Central memory CD8-positive, alpha-beta T cell (primary cell): ENCODE results near the gene AFF3.

ENCODE experiments used
- ATAC-seq: fragments of 150-1000 bp; cut with Tn5 transposase; replicated peaks from 2 replicates; pipeline ENCODE4 v1.10.0; 2022; ENCODE audit warnings: mild to moderate bottlenecking, moderate FRiP score, moderate number of reproducible peaks; ENCODE audit not compliant: poor library complexity, severe bottlenecking; ENCODE audit errors: extremely low read depth
- DNase-seq, 2 donors: peaks; one replicate each; pipeline ENCODE4 v3.0.0; 2021; ENCODE audit warnings: low spot score in 2 of 2
- H3K27ac Mint-ChIP-seq: one replicate; pipeline ENCODE4 v1.8.0; 2022; ENCODE audit warnings: low read depth, mild to moderate bottlenecking, moderate library complexity, mixed read lengths
- H3K27me3 Mint-ChIP-seq: one replicate; pipeline ENCODE4 v1.8.0; 2022; ENCODE audit warnings: mixed read lengths
- H3K36me3 Mint-ChIP-seq: one replicate; pipeline ENCODE4 v1.8.0; 2022; ENCODE audit warnings: mild to moderate bottlenecking, moderate library complexity, mixed read lengths; ENCODE audit not compliant: insufficient read depth
- H3K4me1 Mint-ChIP-seq: one replicate; pipeline ENCODE4 v1.8.0; 2022; ENCODE audit warnings: mixed read lengths
- H3K4me3 Mint-ChIP-seq: one replicate; pipeline ENCODE4 v1.8.0; 2022; ENCODE audit warnings: mild to moderate bottlenecking, moderate library complexity, mixed read lengths
- H3K9me3 Mint-ChIP-seq: one replicate; pipeline ENCODE4 v1.8.0; 2022; ENCODE audit warnings: mixed read lengths

Gene AFF3

GRCh38 chr2:99659874-99660273 lies 482.5 kb downstream of the AFF3 start:
- H3K4me3 Mint-ChIP-seq, result no peak overlapping the region
- DNase-seq (no peak), ATAC-seq (no peak)
- no peaks in the 10 kb centered on the region for H3K9me3 Mint-ChIP-seq
- no peaks in the 10 kb centered on the region for H3K4me1 Mint-ChIP-seq
- H3K36me3 Mint-ChIP-seq, result peaks cover 2% of the 10 kb centered on the region
- peaks cover 18% of the 10 kb centered on the region for H3K27me3 Mint-ChIP-seq
- no peak overlapping the region for H3K27ac Mint-ChIP-seq

DNA sequence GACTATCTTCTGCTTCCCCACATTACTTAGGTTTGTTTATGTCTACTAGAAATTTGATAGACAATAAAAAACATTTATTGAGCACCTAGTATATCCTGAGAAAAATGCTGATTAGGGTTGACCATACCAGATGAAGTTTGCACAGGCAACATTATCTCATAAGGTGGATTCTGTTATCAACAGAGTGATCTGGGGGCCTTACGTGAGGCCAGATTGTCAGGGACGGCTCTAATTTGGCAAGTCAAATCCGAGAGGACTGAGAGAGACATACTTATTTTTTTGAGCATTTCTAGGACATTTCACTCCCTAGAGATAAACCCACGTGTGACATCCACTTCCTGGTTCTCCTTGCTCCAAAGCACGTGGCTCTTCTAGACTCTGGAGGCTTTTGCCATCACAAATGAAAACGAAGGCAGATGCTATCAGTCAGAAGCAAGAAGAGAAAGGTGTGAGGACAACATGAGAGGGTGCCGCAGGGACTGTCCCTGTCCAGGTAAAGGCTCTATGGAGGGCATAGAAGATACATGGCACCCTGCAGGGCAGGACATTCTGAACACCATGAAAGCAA lies 484.6 kb downstream of the AFF3 start:
- no peak for DNase-seq
- H3K27ac Mint-ChIP-seq, result no peak overlapping the region
- no peaks in the 10 kb centered on the region for H3K9me3 Mint-ChIP-seq
- H3K27me3 Mint-ChIP-seq, result peaks cover 12% of the 10 kb centered on the region
- H3K36me3 Mint-ChIP-seq, result peaks cover 2% of the 10 kb centered on the region
- no peaks in the 10 kb centered on the region for H3K4me1 Mint-ChIP-seq
- no peak for ATAC-seq
- no peak overlapping the region for H3K4me3 Mint-ChIP-seq

DNA sequence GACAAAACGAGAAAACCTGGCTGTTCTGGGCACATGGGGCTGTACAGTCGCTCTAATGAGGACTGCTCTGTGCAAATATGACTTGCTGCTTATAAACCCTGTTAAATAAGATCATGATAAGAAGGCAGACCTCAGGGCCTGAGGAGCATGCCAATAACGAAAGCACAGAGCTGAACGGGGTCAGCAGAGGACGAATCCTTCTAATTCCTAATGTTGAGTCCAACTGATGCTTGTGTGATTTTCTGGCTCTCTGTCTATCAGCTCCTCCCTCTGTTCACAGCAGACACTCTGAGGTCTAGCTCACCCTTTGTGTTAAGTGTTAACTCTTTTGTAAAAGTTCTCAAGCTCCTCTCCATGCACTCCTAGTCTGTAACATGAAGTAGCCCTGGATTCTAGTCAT lies 485.4 kb downstream of the AFF3 start:
- Mint-ChIP-seq H3K9me3 (no peaks in the 10 kb centered on the region), H3K27ac (no peak overlapping the region), H3K4me1 (no peaks in the 10 kb centered on the region), H3K4me3 (no peak overlapping the region), H3K27me3 (peaks cover 12% of the 10 kb centered on the region), H3K36me3 (peaks cover 2% of the 10 kb centered on the region)
- ATAC-seq (no peak), DNase-seq (no peak)

GRCh38 chr2:99653433-99653832 lies 489.0 kb downstream of the AFF3 start:
- H3K27ac Mint-ChIP-seq, result no peak overlapping the region
- ATAC-seq (no peak), DNase-seq (no peak)
- peaks cover 5% of the 10 kb centered on the region for H3K9me3 Mint-ChIP-seq
- peaks cover 12% of the 10 kb centered on the region for H3K27me3 Mint-ChIP-seq
- H3K36me3 Mint-ChIP-seq, result peaks cover 2% of the 10 kb centered on the region
- H3K4me3 Mint-ChIP-seq, result no peak overlapping the region
- H3K4me1 Mint-ChIP-seq, result no peaks in the 10 kb centered on the region

GRCh38 chr2:99652862-99653261 lies 489.5 kb downstream of the AFF3 start:
- DNase-seq, result no peak
- Mint-ChIP-seq H3K27me3 (peaks cover 12% of the 10 kb centered on the region), H3K4me3 (no peak overlapping the region), H3K36me3 (no peaks in the 10 kb centered on the region), H3K27ac (no peak overlapping the region), H3K9me3 (peaks cover 5% of the 10 kb centered on the region), H3K4me1 (no peaks in the 10 kb centered on the region)
- ATAC-seq, result no peak

- Mint-ChIP-seq H3K27ac (no peak overlapping the region), H3K9me3 (peaks cover 5% of the 10 kb centered on the region), H3K4me3 (no peak overlapping the region), H3K36me3 (no peaks in the 10 kb centered on the region), H3K4me1 (no peaks in the 10 kb centered on the region), H3K27me3 (peaks cover 5% of the 10 kb centered on the region)
- ATAC-seq (no peak), DNase-seq (no peak)
Observed at GRCh38 chr2:99651930-99652670, 490.3 kb downstream of the AFF3 start.

DNA sequence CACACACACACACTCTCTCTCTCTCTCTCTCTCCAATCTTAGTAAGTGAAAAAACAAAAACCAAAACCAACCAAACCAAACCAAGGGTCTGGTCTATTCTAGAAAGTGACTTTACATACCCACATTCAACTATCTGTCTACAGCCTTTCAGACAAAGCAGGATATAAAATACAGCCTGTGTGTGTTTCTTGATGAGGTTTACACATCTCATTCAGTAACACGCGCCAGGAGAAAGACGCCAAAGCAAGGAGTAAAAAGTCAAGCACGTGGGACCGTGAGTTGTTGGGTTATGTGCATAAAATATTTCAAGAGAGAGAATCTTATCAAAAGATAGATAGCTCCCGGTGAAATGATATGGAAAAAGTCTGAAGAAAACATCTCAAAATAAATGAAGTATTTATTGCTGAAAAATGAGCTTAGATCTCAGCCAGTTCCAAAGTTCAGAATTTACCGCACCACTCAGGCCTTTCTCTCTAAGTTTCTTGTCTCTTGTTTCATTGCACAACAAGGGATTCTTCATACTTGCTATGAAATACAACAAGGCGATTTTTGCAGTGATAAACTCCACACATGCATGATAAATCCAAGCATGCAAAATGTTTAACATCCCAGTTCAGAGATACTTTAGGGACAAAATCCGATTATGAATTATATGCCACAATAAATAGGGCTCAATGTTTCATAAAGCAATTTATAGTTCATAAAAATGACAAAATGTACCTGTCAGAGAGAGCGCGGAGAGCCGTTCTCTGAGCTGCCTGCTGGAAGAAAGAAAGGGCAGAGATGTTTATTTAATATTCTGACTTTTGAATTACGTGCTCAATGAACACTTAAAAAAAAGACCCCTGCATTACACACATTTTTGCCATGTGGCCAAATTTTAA lies 493.2 kb downstream of the AFF3 start:
- no peak overlapping the region for H3K4me3 Mint-ChIP-seq
- DNase-seq (no peak), ATAC-seq (no peak)
- H3K27me3 Mint-ChIP-seq, result peaks cover 10% of the 10 kb centered on the region
- H3K27ac Mint-ChIP-seq, result no peak overlapping the region
- H3K36me3 Mint-ChIP-seq, result no peaks in the 10 kb centered on the region
- H3K9me3 Mint-ChIP-seq, result peaks cover 5% of the 10 kb centered on the region
- H3K4me1 Mint-ChIP-seq, result no peaks in the 10 kb centered on the region

GRCh38 chr2:99648178-99648844 lies 494.1 kb downstream of the AFF3 start:
- no peak for DNase-seq
- no peak overlapping the region for H3K27ac Mint-ChIP-seq
- H3K27me3 Mint-ChIP-seq, result peaks cover 10% of the 10 kb centered on the region
- no peaks in the 10 kb centered on the region for H3K4me1 Mint-ChIP-seq
- H3K9me3 Mint-ChIP-seq, result peaks cover 5% of the 10 kb centered on the region
- H3K4me3 Mint-ChIP-seq, result no peak overlapping the region
- no peak for ATAC-seq
- H3K36me3 Mint-ChIP-seq, result no peaks in the 10 kb centered on the region

GRCh38 chr2:99645960-99646359 lies 496.4 kb downstream of the AFF3 start:
- Mint-ChIP-seq H3K27ac (no peak overlapping the region), H3K4me1 (no peaks in the 10 kb centered on the region), H3K36me3 (no peaks in the 10 kb centered on the region), H3K9me3 (peaks cover under 1% of the 10 kb centered on the region), H3K27me3 (peaks cover 10% of the 10 kb centered on the region), H3K4me3 (no peak overlapping the region)
- ATAC-seq (no peak), DNase-seq (no peak)

- no peaks in the 10 kb centered on the region for H3K36me3 Mint-ChIP-seq
Observed at GRCh38 chr2:99644419-99644787, 498.0 kb downstream of the AFF3 start.

DNA sequence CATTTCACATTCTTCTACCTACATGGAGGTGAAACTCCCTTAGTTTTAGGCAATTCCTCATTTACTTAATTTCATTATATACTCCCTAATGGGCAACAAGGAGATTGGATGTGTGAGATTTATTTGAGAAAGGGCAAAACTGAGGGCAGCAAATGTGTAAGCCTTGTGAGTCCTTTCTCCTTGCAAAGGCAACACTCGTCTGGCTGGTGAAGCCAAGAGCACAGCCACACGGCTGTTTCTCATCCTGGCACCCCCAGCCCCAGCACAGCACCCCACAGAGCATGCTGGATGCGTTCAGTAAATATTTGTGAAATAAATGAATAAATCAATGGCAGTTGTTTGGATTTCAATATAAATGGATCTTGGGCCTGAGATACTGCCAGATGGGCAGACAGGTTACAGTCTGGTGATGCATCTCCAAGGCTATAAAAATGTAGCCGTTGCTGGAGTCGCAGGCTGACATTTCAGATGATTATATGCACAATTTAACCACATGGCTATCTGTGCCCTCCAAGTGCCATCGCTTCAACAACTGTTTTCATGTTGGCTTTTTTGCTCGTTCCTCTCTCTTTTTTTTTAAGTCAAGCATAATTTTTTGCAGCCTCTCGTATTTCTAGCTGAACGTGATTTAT lies 498.5 kb downstream of the AFF3 start:
- H3K36me3 Mint-ChIP-seq, result no peaks in the 10 kb centered on the region
- H3K4me1 Mint-ChIP-seq, result no peaks in the 10 kb centered on the region
- no peaks in the 10 kb centered on the region for H3K9me3 Mint-ChIP-seq
- no peak for ATAC-seq
- H3K27ac Mint-ChIP-seq, result no peak overlapping the region
- DNase-seq, result no peak
- no peak overlapping the region for H3K4me3 Mint-ChIP-seq
- H3K27me3 Mint-ChIP-seq, result peaks cover 10% of the 10 kb centered on the region

More at GRCh38 chr2:99644419-99644787, 498.0 kb downstream of the AFF3 start:
- Mint-ChIP-seq H3K27ac (no peak overlapping the region), H3K4me1 (no peaks in the 10 kb centered on the region), H3K27me3 (peaks cover 10% of the 10 kb centered on the region), H3K4me3 (no peak overlapping the region), H3K9me3 (no peaks in the 10 kb centered on the region)
- ATAC-seq (no peak), DNase-seq (no peak)

DNA sequence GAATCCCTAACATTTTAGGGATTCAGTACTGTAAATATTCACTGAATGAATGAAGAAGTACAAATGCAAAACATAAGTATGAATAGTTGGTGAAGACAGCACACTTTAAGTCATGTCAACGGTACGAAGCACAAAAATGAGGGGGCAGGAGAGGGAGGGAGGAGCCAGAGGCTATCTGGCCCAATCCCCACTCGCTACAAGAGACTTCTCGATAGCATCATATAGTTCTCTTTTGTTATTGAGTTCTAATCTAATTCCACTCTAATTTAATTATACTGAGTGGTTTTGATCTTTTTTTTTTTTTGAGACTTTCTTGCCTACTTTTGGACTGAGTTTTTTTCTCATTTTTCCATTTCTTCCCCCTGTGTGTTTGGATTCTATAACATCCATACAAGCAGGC lies 500.4 kb downstream of the AFF3 start:
- ATAC-seq (no peak), DNase-seq (no peak)
- H3K27ac Mint-ChIP-seq, result no peak overlapping the region
- H3K36me3 Mint-ChIP-seq, result no peaks in the 10 kb centered on the region
- no peaks in the 10 kb centered on the region for H3K4me1 Mint-ChIP-seq
- peaks cover 10% of the 10 kb centered on the region for H3K27me3 Mint-ChIP-seq
- no peaks in the 10 kb centered on the region for H3K9me3 Mint-ChIP-seq
- H3K4me3 Mint-ChIP-seq, result no peak overlapping the region
